ENCODE measurements around the gene RAI14. TPM values are rescaled to one million over a fixed set of nuclear protein-coding genes. Genes with fewer than 3 reads are reported as not detected.
A peak's percentile ranks its signal among the peaks of the same experiment; 100 is the strongest.

Gene RAI14
- total RNA-seq: 82.7 and 92.7 TPM in 2 replicates
- long read RNA-seq, full-length matches to known transcripts: 4 of 66 reads
- long read RNA-seq, partial matches to known transcripts: 56 of 66 reads
- long read RNA-seq, other reads (novel, unspliced or antisense): 6 of 66 reads

GRCh38 chr5:34656001-34656699 lies at the start of gene RAI14:
Gene RAI14, plus strand, starts transcription at chr5:34656328. Its CDS starts 30,592 bp downstream, at chr5:34686920.
- no peak for TF ChIP-seq CTCF (conservative IDR thresholded peaks at IDR 0.05)
- peaks cover 34% of the 10 kb centered on the region for H3K27me3 Mint-ChIP-seq (ENCODE audit: low read depth)
- DNase-seq (ENCODE audit: low read depth, low spot score): peak; percentile 58
- peaks cover 31% of the 10 kb centered on the region for H3K4me1 Mint-ChIP-seq
- no peaks in the 10 kb centered on the region for H3K9me3 Mint-ChIP-seq
- H3K4me3 Mint-ChIP-seq: peak within 1 kb of the TSS; percentile 91
- H3K36me3 Mint-ChIP-seq (ENCODE audit: low read depth): peaks cover 4% of the 10 kb centered on the region
- peak within 1 kb of the TSS; percentile 65 for H3K27ac Mint-ChIP-seq (ENCODE audit: unreplicated experiment)

DNA sequence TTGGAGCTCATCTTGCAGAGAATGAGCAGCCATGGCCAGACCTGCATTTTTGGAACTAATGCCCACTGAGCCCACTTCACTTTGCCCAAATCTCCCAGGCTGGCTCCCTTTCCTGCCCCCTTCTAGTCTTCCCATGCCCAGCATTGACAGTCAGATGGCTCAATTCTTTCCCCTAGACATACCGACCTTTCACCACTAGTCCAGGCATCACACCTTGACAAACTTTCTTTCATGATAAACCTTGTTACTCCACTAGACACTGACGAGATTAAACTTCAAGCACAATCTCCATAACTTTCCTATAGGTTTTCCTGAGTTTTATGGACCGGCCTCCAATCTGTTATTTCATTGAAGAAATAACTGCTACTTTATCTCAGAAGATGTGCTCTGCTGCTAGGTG lies 47.8 kb upstream of the RAI14 start:
- DNase-seq (ENCODE audit: low read depth, low spot score): no peak
- no peaks in the 10 kb centered on the region for H3K27me3 Mint-ChIP-seq (ENCODE audit: low read depth)
- TF ChIP-seq CTCF (conservative IDR thresholded peaks at IDR 0.05): no peak
- H3K4me1 Mint-ChIP-seq: peaks cover 29% of the 10 kb centered on the region
- H3K9me3 Mint-ChIP-seq: no peaks in the 10 kb centered on the region
- no peaks in the 10 kb centered on the region for H3K36me3 Mint-ChIP-seq (ENCODE audit: low read depth)
- H3K4me3 Mint-ChIP-seq: no peak overlapping the region
- no peak overlapping the region for H3K27ac Mint-ChIP-seq (ENCODE audit: unreplicated experiment)

- Mint-ChIP-seq H3K36me3 (ENCODE audit: low read depth) (no peaks in the 10 kb centered on the region), H3K4me1 (peaks cover 29% of the 10 kb centered on the region), H3K9me3 (no peaks in the 10 kb centered on the region), H3K27ac (ENCODE audit: unreplicated experiment) (no peak overlapping the region), H3K27me3 (ENCODE audit: low read depth) (no peaks in the 10 kb centered on the region), H3K4me3 (no peak overlapping the region)
- no peak for DNase-seq (ENCODE audit: low read depth, low spot score)
- TF ChIP-seq CTCF (conservative IDR thresholded peaks at IDR 0.05): no peak
Observed at GRCh38 chr5:34608859-34609648, 47.1 kb upstream of the RAI14 start.

DNA sequence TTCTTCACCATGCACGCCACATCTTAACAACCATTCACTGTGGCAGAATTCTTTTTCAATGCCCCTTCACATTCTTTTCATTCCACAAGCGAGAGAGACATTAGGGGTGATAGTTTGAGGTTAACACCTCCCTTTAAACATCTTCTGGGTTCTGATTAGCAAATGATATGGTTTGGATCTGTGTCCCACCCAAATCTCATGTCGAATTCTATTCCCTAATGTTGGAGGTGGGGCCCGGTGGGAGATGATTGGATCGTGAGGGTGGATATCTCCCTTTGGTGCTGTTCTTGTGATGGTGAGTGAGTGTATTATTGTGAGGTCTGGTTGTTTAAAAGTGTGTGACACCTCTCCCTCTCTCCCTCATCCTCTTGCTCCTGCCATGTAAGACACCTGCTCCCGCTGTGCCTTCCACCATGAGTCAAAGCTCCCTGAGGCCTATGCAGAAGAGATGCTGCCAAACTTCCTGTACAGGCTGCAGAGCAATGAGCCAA lies 46.1 kb upstream of the RAI14 start:
- DNase-seq (ENCODE audit: low read depth, low spot score): no peak
- no peaks in the 10 kb centered on the region for H3K9me3 Mint-ChIP-seq
- H3K4me1 Mint-ChIP-seq: peaks cover 29% of the 10 kb centered on the region
- no peak for TF ChIP-seq CTCF (conservative IDR thresholded peaks at IDR 0.05)
- H3K27me3 Mint-ChIP-seq (ENCODE audit: low read depth): no peaks in the 10 kb centered on the region
- H3K4me3 Mint-ChIP-seq: no peak overlapping the region
- H3K27ac Mint-ChIP-seq (ENCODE audit: unreplicated experiment): peak overlapping the region; percentile 79
- no peaks in the 10 kb centered on the region for H3K36me3 Mint-ChIP-seq (ENCODE audit: low read depth)

- no peak for TF ChIP-seq CTCF (conservative IDR thresholded peaks at IDR 0.05)
- no peak overlapping the region for H3K4me3 Mint-ChIP-seq
- no peaks in the 10 kb centered on the region for H3K36me3 Mint-ChIP-seq (ENCODE audit: low read depth)
- H3K27ac Mint-ChIP-seq (ENCODE audit: unreplicated experiment): peak overlapping the region; percentile 63
- H3K4me1 Mint-ChIP-seq: peaks cover 29% of the 10 kb centered on the region
- H3K27me3 Mint-ChIP-seq (ENCODE audit: low read depth): no peaks in the 10 kb centered on the region
- no peaks in the 10 kb centered on the region for H3K9me3 Mint-ChIP-seq
- no peak for DNase-seq (ENCODE audit: low read depth, low spot score)
Observed at GRCh38 chr5:34610546-34610945, 45.6 kb upstream of the RAI14 start.

Measured in neural crest cell (in vitro differentiated cells).